Parathyroid adenoma (tissue), 2 donors: ENCODE measurements around the gene COX19.

Source experiments
- H2AFZ ChIP-seq: fragments of 300-600 bp; sonication (generic); one replicate; pipeline ENCODE4 v1.7.0; 2017; ENCODE audit warnings: antibody characterized with exemption, mild to moderate bottlenecking
- H3K27ac ChIP-seq: fragments of 300-600 bp; sonication (generic); one replicate; pipeline ENCODE4 v1.7.0; 2017
- H3K27me3 ChIP-seq: fragments of 300-600 bp; sonication (generic); one replicate; pipeline ENCODE4 v1.7.0; 2017; ENCODE audit warnings: low read length; ENCODE audit not compliant: control insufficient read depth, insufficient read depth
- H3K36me3 ChIP-seq: fragments of 300-600 bp; sonication (generic); one replicate; pipeline ENCODE4 v1.7.0; 2017; ENCODE audit warnings: low read length; ENCODE audit not compliant: control insufficient read depth, insufficient read depth
- H3K4me1 ChIP-seq: fragments of 300-600 bp; sonication (generic); one replicate; pipeline ENCODE4 v1.7.0; 2017; ENCODE audit warnings: control low read depth
- H3K4me2 ChIP-seq: fragments of 300-600 bp; sonication (generic); one replicate; pipeline ENCODE4 v1.7.0; 2017; ENCODE audit warnings: low read length
- H3K4me3 ChIP-seq: fragments of 300-600 bp; sonication (generic); one replicate; pipeline ENCODE4 v1.7.0; 2017; ENCODE audit warnings: low read depth, low read length
- H3K79me2 ChIP-seq: fragments of 300-600 bp; sonication (generic); one replicate; pipeline ENCODE4 v1.7.0; 2017; ENCODE audit warnings: control low read depth
- H3K9ac ChIP-seq: fragments of 300-600 bp; sonication (generic); one replicate; pipeline ENCODE4 v1.7.0; 2017; ENCODE audit warnings: mild to moderate bottlenecking
- H3K9me3 ChIP-seq: fragments of 300-600 bp; sonication (generic); one replicate; pipeline ENCODE4 v1.7.0; 2017; ENCODE audit warnings: low read length; ENCODE audit not compliant: control insufficient read depth
- TF ChIP-seq, protein P1 (sequence below): fragments of 300-600 bp; sonication (generic); IDR thresholded peaks from one replicate; pipeline ENCODE4 v1.7.0; 2017; ENCODE audit warnings: antibody characterized with exemption, mild to moderate bottlenecking
- donor health status: primary hyperparathyroidism.

COX19 gene

DNA sequence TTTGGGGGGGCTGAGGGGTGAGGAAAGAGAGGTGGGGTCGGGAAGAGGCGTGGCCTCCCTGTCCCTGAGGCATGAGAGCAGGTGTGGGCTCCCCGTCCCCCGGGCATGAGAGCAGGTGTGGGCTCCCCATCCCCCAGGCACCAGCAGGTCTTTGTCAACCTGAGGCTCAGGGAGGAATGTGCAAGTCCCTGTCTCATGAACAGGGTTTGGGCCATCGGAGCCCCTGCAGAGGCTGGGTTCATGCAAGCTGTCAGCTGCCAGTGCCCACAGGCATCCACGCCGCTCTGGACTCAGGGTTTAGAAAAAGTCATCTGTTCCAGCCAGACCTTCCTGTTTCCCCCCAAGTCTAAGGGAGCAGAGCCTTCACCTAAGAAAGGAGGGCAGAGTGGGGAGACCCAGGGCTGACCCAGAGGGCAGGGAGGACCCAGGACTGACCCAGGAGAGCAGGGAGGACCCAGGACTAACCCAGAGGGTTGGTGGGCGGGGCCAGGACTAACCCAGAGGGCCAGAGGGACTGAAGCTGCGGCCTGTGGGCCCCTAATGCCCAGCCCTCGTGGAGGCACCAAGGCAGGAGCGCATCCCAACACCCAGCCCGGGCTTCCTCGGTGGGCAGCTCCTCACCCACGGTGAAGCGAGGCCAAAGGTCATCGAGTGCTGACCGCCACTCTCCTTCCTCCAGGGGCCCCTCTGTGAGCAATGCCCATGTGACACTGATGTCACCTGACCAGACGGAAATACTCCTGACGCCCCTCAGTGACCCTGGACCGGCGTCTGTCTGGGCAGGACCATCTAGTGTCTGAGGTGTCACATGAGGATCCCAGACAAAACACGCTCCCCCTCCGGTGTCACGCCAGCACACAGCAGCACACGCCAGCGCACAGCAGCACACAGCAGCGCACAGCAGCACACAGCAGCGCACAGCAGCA lies 40.1 kb upstream of the COX19 start:
- Histone ChIP-seq H3K9me3 (no peaks in the 10 kb centered on the region), H3K4me3 (no peak overlapping the region), H3K4me1 (no peaks in the 10 kb centered on the region), H3K9ac (no peak overlapping the region), H3K27ac (no peak overlapping the region), H3K27me3 (no peaks in the 10 kb centered on the region), H3K79me2 (peaks cover 5% of the 10 kb centered on the region), H2AFZ (no peak overlapping the region), H3K36me3 (no peaks in the 10 kb centered on the region), H3K4me2 (no peak overlapping the region)
- TF ChIP-seq, protein P1, sequence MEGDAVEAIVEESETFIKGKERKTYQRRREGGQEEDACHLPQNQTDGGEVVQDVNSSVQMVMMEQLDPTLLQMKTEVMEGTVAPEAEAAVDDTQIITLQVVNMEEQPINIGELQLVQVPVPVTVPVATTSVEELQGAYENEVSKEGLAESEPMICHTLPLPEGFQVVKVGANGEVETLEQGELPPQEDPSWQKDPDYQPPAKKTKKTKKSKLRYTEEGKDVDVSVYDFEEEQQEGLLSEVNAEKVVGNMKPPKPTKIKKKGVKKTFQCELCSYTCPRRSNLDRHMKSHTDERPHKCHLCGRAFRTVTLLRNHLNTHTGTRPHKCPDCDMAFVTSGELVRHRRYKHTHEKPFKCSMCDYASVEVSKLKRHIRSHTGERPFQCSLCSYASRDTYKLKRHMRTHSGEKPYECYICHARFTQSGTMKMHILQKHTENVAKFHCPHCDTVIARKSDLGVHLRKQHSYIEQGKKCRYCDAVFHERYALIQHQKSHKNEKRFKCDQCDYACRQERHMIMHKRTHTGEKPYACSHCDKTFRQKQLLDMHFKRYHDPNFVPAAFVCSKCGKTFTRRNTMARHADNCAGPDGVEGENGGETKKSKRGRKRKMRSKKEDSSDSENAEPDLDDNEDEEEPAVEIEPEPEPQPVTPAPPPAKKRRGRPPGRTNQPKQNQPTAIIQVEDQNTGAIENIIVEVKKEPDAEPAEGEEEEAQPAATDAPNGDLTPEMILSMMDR: no peak

DNA sequence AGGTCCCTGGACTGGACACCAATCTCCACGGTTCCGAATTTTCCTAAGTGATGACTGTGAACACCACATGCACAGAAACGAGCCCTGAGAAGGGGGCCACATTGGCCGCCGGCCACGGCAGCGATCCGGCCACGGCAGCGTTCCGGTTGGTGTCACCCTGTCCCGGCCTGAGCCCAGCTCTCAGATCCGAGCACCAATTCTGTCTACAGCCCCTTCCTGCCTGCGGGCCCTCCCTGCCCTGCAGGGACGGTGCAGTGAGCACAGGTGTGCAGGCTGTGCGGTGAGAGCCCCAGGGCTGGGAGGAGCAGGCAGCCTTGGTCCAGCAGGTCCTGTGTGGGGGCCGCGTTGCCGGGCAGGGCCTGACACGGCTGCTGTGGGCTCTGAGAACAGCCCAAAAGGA lies 39.3 kb upstream of the COX19 start:
- Histone ChIP-seq H3K36me3 (no peaks in the 10 kb centered on the region), H3K4me1 (no peaks in the 10 kb centered on the region), H3K4me3 (no peak overlapping the region), H3K9me3 (no peaks in the 10 kb centered on the region), H3K27me3 (no peaks in the 10 kb centered on the region), H3K27ac (no peak overlapping the region), H3K79me2 (no peaks in the 10 kb centered on the region), H2AFZ (no peak overlapping the region), H3K9ac (no peak overlapping the region), H3K4me2 (no peak overlapping the region)
- TF ChIP-seq, protein P1: no peak

GRCh38 chr7:1013581-1013980 lies 38.2 kb upstream of the COX19 start:
- TF ChIP-seq, protein P1: no peak
- Histone ChIP-seq H3K4me1 (no peaks in the 10 kb centered on the region), H3K9ac (no peak overlapping the region), H3K9me3 (no peaks in the 10 kb centered on the region), H3K4me3 (no peak overlapping the region), H3K4me2 (no peak overlapping the region), H2AFZ (no peak overlapping the region), H3K79me2 (no peaks in the 10 kb centered on the region), H3K27me3 (no peaks in the 10 kb centered on the region), H3K27ac (no peak overlapping the region), H3K36me3 (no peaks in the 10 kb centered on the region)

DNA sequence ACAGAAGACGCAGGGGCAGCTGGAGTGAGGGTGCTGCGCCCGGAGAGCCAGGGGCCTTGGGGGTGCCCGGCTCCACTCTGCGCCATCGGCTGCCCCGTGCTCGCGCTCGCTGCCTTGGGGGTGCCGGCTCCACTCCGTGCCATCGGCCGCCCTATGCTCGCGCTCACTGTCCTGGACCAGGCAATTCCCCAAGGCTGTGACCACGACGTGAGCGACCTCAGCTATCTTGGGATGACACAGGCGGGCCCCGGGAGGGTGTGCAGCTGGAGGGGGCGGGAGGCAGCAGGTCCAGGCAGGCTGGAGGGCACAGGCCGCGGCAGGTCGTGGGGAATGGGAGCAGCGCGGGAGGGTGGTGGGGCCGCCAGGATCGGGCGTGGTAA lies 37.4 kb upstream of the COX19 start:
- H2AFZ ChIP-seq: no peak overlapping the region
- no peak overlapping the region for H3K4me2 ChIP-seq
- H3K27ac ChIP-seq: no peak overlapping the region
- H3K9ac ChIP-seq: no peak overlapping the region
- H3K4me1 ChIP-seq: no peaks in the 10 kb centered on the region
- no peaks in the 10 kb centered on the region for H3K27me3 ChIP-seq
- no peaks in the 10 kb centered on the region for H3K79me2 ChIP-seq
- H3K36me3 ChIP-seq: no peaks in the 10 kb centered on the region
- H3K9me3 ChIP-seq: no peaks in the 10 kb centered on the region
- no peak overlapping the region for H3K4me3 ChIP-seq
- TF ChIP-seq, protein P1: no peak
